Vagina (tissue), 2 donors: ENCODE data around the gene LMBR1.

Experiments used
- CTCF ChIP-seq, 3 experiments: fragments of 450-650 bp in 2 of 3; fragments of 200-600 bp in 1 of 3; sonication (generic) in 1 of 3; IDR thresholded peaks; one replicate each; pipeline ENCODE4 v1.5.1; 2017 to 2019; ENCODE audit warnings: antibody characterized with exemption in 3 of 3, mild to moderate bottlenecking in 2 of 3, moderate library complexity in 2 of 3
- POLR2A ChIP-seq, 2 donors: fragments of 450-650 bp; IDR thresholded peaks; one replicate each; pipeline ENCODE4 v1.6.1; 2017; ENCODE audit warnings: antibody characterized with exemption in 2 of 2, mild to moderate bottlenecking in 2 of 2, moderate library complexity in 2 of 2

- TF ChIP-seq CTCF (IDR thresholded peaks at IDR 0.05) (no peak), POLR2A (IDR thresholded peaks at IDR 0.05) (no peak)
Observed at GRCh38 chr7:156665101-156665500, 227.9 kb downstream of the LMBR1 start.
